ENCODE data around the gene PDE6G.

DNA sequence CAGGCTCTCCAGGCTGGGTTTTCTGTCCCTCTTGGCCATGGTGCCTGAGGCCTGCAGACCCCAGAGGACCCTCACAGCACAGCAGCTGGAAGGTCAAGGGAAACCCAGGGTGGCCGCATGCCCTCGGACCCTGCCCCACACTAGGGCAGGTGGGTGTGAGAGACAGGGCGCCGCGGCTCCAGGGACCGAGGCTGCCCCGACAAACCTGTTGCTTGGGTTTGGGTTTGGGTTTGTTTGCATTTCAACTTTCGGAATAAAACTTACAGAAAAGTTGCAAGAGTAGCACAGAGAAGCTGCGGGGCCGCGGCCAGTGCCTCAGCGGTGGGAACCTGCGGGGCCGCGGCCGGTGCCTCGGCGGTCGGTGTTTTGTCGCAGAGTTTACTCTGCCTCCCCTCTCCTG is 35.3 kb upstream of the PDE6G start:
- TF ChIP-seq CREB1 (IDR thresholded peaks at IDR 0.05), result no peak
- TF ChIP-seq, protein P1, sequence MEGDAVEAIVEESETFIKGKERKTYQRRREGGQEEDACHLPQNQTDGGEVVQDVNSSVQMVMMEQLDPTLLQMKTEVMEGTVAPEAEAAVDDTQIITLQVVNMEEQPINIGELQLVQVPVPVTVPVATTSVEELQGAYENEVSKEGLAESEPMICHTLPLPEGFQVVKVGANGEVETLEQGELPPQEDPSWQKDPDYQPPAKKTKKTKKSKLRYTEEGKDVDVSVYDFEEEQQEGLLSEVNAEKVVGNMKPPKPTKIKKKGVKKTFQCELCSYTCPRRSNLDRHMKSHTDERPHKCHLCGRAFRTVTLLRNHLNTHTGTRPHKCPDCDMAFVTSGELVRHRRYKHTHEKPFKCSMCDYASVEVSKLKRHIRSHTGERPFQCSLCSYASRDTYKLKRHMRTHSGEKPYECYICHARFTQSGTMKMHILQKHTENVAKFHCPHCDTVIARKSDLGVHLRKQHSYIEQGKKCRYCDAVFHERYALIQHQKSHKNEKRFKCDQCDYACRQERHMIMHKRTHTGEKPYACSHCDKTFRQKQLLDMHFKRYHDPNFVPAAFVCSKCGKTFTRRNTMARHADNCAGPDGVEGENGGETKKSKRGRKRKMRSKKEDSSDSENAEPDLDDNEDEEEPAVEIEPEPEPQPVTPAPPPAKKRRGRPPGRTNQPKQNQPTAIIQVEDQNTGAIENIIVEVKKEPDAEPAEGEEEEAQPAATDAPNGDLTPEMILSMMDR (IDR thresholded peaks at IDR 0.05; ENCODE audit: control extremely low read depth in 1 of 3, insufficient read depth in 1 of 3, low read depth in 1 of 3, low read length in 3 of 3), result no peak
- TF ChIP-seq SIRT6 (IDR thresholded peaks at IDR 0.05; ENCODE audit: low read length), result no peak
- no peak for TF ChIP-seq TAF1 (IDR thresholded peaks at IDR 0.05; ENCODE audit: low read depth, low read length)
- no peak for TF ChIP-seq CTBP2 (IDR thresholded peaks at IDR 0.05; ENCODE audit: borderline replicate concordance, insufficient read depth, insufficient read length, low read length)
- TF ChIP-seq MAFK (IDR thresholded peaks at IDR 0.05; ENCODE audit: low read depth, low read length), result no peak
- TF ChIP-seq POLR2A (IDR thresholded peaks at IDR 0.05; ENCODE audit: control extremely low read depth in 1 of 2, low read depth in 2 of 2, low read length in 2 of 2), result no peak
- no peak for TF ChIP-seq RXRA (IDR thresholded peaks at IDR 0.05; ENCODE audit: insufficient read depth, low read depth, low read length)
- no peak for TF ChIP-seq RFX5 (IDR thresholded peaks at IDR 0.05; ENCODE audit: borderline replicate concordance, low read depth, low read length)
- TF ChIP-seq TCF12 (IDR thresholded peaks at IDR 0.05; ENCODE audit: low read depth, low read length), result no peak
- TF ChIP-seq CHD2 (IDR thresholded peaks at IDR 0.05; ENCODE audit: low read length), result no peak
- TF ChIP-seq FOSL1 (IDR thresholded peaks at IDR 0.05; ENCODE audit: insufficient read depth, low read depth, low read length), result no peak
- TF ChIP-seq, protein P2, sequence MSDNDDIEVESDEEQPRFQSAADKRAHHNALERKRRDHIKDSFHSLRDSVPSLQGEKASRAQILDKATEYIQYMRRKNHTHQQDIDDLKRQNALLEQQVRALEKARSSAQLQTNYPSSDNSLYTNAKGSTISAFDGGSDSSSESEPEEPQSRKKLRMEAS (IDR thresholded peaks at IDR 0.05), result no peak
- no peak for TF ChIP-seq ZNF274 (IDR thresholded peaks at IDR 0.05; ENCODE audit: borderline replicate concordance, extremely low read depth, low read length)

All from H1 (cell line).